Posterior vena cava (tissue), 2 donors: ENCODE results near the gene KRTAP9-1. TPM values are rescaled to one million over a fixed set of nuclear protein-coding genes. Genes with fewer than 3 reads are reported as not detected.
"Not testable (repeated sequence)": the region's sequence is repeated elsewhere in the genome, so short reads cannot be mapped to it uniquely, and the experiment has no call there.

Experiments
- DNase-seq: peaks from one replicate; pipeline ENCODE4 v3.0.0-alpha.2; 2020; ENCODE audit warnings: low spot score
- intact Hi-C, 2 donors: fragments of 100-400 bp; cut with DNase I; formaldehyde crosslinking; loops; one replicate each; pipeline versions ENCODE4 v1.14.1 to v1.14.2; 2022 to 2023
- total RNA-seq, 2 donors: library from RNA; stranded (reverse); fragmentation: NEBNext Ultra II Directional; extraction: Animal tissue kit (Norgen Biotek cat#: 25700); gene quantifications; one replicate each; pipeline ENCODE4 v1.2.1, GENCODE V29; 2021
- donor health status: DM: yes; HTN: yes; CAD: no.
- donor health status: DM: yes; HTN: yes; CAD: no.

The KRTAP9-1 gene
- total RNA-seq, 2 donors from 2014 or later: not detected

- intact Hi-C loops: no loop called here
- no peak for DNase-seq
Measured at GRCh38 chr17:41178341-41178740, 11.3 kb upstream of the KRTAP9-1 start.

- DNase-seq: no peak
- intact Hi-C loops: no loop called here
Measured at GRCh38 chr17:41178843-41179616, 10.7 kb upstream of the KRTAP9-1 start.

GRCh38 chr17:41184480-41184961 lies 5.2 kb upstream of the KRTAP9-1 start, which contains the start of gene KRTAP4-1:
TSS of gene KRTAP4-1 (minus strand) at chr17:41184911. CDS start at chr17:41184854, 57 bp downstream.
- no peak for DNase-seq
- intact Hi-C loops: no loop called here

- DNase-seq: no peak
- intact Hi-C loops: no loop called here
Measured at GRCh38 chr17:41185001-41185400, 4.7 kb upstream of the KRTAP9-1 start.

GRCh38 chr17:41186872-41187271 lies 2.8 kb upstream of the KRTAP9-1 start:
- DNase-seq: no peak
- intact Hi-C loops: no loop called here

GRCh38 chr17:41190328-41190727 lies 641 bp downstream of the KRTAP9-1 start:
- DNase-seq: no peak
- intact Hi-C loops: loop anchor here in 1 of 2 donors (10.0 kb wide), 1 partner anchor 526 kb away; the partner anchor contains the start of gene KRT222

- no peak for DNase-seq
- intact Hi-C loops: loop anchor here in 1 of 2 donors (10.0 kb wide), 1 partner anchor 531 kb away; the partner anchor contains the start of gene KRT222
Measured at GRCh38 chr17:41196068-41196467, 6.4 kb downstream of the KRTAP9-1 start.

GRCh38 chr17:41199421-41200078 lies 9.9 kb downstream of the KRTAP9-1 start:
- DNase-seq: no peak
- intact Hi-C loops: loop anchor here in 1 of 2 donors (10.0 kb wide), 1 partner anchor 535 kb away; the partner anchor contains the start of gene KRT222

- no peak for DNase-seq
- intact Hi-C loops: no loop called here
Measured at GRCh38 chr17:41211845-41212466, 22.3 kb downstream of the KRTAP9-1 start.

- intact Hi-C loops: no loop called here
- no peak for DNase-seq
Measured at GRCh38 chr17:41212524-41213169, 23.0 kb downstream of the KRTAP9-1 start.

- DNase-seq: no peak
- intact Hi-C loops: no loop called here
Measured at GRCh38 chr17:41215681-41216080, 26.0 kb downstream of the KRTAP9-1 start.

- no peak for DNase-seq
- intact Hi-C loops: no loop called here
Measured at GRCh38 chr17:41223821-41224220, 34.1 kb downstream of the KRTAP9-1 start.

- DNase-seq: no peak
- intact Hi-C loops: no loop called here
Measured at GRCh38 chr17:41226051-41226450, 36.4 kb downstream of the KRTAP9-1 start.

GRCh38 chr17:41226598-41227095 lies 37.0 kb downstream of the KRTAP9-1 start, which contains the start of gene KRTAP9-2:
TSS of gene KRTAP9-2 (plus strand) at chr17:41226648. CDS start at chr17:41226655, 7 bp downstream.
- intact Hi-C loops, DNase-seq: not testable (repeated sequence)

- no peak for DNase-seq
- intact Hi-C loops: no loop called here
Measured at GRCh38 chr17:41230094-41230493, 40.4 kb downstream of the KRTAP9-1 start.

GRCh38 chr17:41231731-41232130 lies 42.0 kb downstream of the KRTAP9-1 start:
- no peak for DNase-seq
- intact Hi-C loops: no loop called here

GRCh38 chr17:41232399-41233105 lies 42.9 kb downstream of the KRTAP9-1 start, which contains the start of gene KRTAP9-3:
TSS of gene KRTAP9-3 (plus strand) at chr17:41232449. CDS start at chr17:41232502, 53 bp downstream.
- intact Hi-C loops, DNase-seq: not testable (repeated sequence)

- DNase-seq, intact Hi-C loops: not testable (repeated sequence)
Measured at GRCh38 chr17:41237116-41237515, 47.4 kb downstream of the KRTAP9-1 start.
